ENCODE results near the gene PEX13.

DNA sequence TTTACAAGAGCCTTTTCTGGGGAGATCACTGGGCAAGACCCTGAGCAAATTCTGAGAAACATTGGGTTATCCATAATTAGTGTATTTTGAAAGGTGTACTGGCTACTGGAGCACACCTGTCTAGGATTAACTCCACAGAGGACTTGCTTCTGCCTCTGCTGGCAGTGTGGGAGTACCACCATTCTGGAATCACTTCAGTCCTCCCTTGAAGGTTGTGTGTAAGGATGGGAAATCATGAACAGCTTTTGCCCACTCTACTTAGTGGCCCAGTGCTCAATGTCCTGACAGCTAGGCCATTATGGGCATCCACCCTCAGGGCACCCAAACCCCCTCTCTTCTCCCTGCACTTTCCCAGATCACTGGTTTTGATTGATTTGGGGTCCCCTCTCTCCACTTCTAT, 40.0 kb downstream of the PEX13 start:
- TF ChIP-seq POLR2AphosphoS5 (IDR thresholded peaks at IDR 0.05) = no peak
- no peak for TF ChIP-seq POLR2A (IDR thresholded peaks at IDR 0.05)
- TF ChIP-seq, protein P1, sequence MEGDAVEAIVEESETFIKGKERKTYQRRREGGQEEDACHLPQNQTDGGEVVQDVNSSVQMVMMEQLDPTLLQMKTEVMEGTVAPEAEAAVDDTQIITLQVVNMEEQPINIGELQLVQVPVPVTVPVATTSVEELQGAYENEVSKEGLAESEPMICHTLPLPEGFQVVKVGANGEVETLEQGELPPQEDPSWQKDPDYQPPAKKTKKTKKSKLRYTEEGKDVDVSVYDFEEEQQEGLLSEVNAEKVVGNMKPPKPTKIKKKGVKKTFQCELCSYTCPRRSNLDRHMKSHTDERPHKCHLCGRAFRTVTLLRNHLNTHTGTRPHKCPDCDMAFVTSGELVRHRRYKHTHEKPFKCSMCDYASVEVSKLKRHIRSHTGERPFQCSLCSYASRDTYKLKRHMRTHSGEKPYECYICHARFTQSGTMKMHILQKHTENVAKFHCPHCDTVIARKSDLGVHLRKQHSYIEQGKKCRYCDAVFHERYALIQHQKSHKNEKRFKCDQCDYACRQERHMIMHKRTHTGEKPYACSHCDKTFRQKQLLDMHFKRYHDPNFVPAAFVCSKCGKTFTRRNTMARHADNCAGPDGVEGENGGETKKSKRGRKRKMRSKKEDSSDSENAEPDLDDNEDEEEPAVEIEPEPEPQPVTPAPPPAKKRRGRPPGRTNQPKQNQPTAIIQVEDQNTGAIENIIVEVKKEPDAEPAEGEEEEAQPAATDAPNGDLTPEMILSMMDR (IDR thresholded peaks at IDR 0.05) = no peak

All from gastroesophageal sphincter (tissue), 3 donors.